A673 (cell line): ENCODE data around the gene NAGLU.

Experiments used
- EZH2 ChIP-seq: fragments of 200-600 bp; sonication (generic); IDR thresholded peaks from 2 replicates; pipeline ENCODE4 v1.6.1; 2017; ENCODE audit warnings: borderline replicate concordance, low read depth, mild to moderate bottlenecking, mixed read lengths, antibody characterized with exemption, low read length; ENCODE audit not compliant: poor library complexity, severe bottlenecking
- TF ChIP-seq, protein P1 (sequence below): fragments of 300-800, 200-600 bp; sonication (generic); conservative IDR thresholded peaks from 2 replicates; pipeline ENCODE4 v1.5.1; 2017; ENCODE audit warnings: low read depth, mild to moderate bottlenecking, antibody characterized with exemption, low read length, moderate library complexity, mixed read lengths

DNA sequence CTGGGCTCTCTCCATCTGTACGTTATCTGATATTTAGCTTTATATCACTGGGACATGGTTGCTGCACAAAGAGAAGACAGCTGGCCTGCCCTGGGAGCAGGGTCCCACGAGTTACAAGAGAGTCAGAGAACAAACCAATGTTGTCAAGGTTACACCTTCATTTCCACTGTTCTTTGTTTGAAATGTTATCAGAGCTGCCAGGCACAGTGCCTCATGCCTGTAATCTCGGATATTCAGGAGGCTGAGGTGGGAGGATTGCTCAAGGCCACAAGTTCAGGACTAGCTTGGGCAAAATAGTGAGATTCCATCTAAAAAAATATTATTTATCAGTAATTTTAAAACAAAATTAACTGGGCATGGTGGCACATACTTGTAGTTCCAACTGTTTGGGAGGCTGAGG is 42.7 kb upstream of the NAGLU start:
- TF ChIP-seq EZH2 = no peak
- TF ChIP-seq, protein P1, sequence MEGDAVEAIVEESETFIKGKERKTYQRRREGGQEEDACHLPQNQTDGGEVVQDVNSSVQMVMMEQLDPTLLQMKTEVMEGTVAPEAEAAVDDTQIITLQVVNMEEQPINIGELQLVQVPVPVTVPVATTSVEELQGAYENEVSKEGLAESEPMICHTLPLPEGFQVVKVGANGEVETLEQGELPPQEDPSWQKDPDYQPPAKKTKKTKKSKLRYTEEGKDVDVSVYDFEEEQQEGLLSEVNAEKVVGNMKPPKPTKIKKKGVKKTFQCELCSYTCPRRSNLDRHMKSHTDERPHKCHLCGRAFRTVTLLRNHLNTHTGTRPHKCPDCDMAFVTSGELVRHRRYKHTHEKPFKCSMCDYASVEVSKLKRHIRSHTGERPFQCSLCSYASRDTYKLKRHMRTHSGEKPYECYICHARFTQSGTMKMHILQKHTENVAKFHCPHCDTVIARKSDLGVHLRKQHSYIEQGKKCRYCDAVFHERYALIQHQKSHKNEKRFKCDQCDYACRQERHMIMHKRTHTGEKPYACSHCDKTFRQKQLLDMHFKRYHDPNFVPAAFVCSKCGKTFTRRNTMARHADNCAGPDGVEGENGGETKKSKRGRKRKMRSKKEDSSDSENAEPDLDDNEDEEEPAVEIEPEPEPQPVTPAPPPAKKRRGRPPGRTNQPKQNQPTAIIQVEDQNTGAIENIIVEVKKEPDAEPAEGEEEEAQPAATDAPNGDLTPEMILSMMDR = no peak
